HEK293T (cell line): ENCODE results near the gene RALGPS2.

Source experiments
- ARNT ChIP-seq: fragments of 450-650 bp; IDR thresholded peaks from 2 replicates; pipeline ENCODE4 v1.6.1; 2017; ENCODE audit warnings: mild to moderate bottlenecking
- BHLHE40 ChIP-seq: fragments of 450-650 bp; IDR thresholded peaks from 2 replicates; pipeline ENCODE4 v1.6.1; 2016; ENCODE audit warnings: mild to moderate bottlenecking, moderate library complexity, borderline replicate concordance
- CTBP1 ChIP-seq: fragments of 450-650 bp; IDR thresholded peaks from 2 replicates; pipeline ENCODE4 v1.6.1; 2016; ENCODE audit warnings: borderline replicate concordance
- ELF4 ChIP-seq: fragments of 450-650 bp; IDR thresholded peaks from 2 replicates; pipeline ENCODE4 v1.6.1; 2017; ENCODE audit warnings: antibody characterized with exemption
- FOXA1 ChIP-seq: fragments of 450-650 bp; IDR thresholded peaks from 2 replicates; pipeline ENCODE4 v1.6.1; 2016; ENCODE audit warnings: mild to moderate bottlenecking
- FOXK2 ChIP-seq: fragments of 450-650 bp; IDR thresholded peaks from 2 replicates; pipeline ENCODE4 v1.6.1; 2016; ENCODE audit warnings: mild to moderate bottlenecking
- FOXM1 ChIP-seq: fragments of 450-650 bp; IDR thresholded peaks from 2 replicates; pipeline ENCODE4 v1.6.1; 2017; ENCODE audit warnings: mild to moderate bottlenecking, borderline replicate concordance
- LEF1 ChIP-seq: fragments of 450-650 bp; IDR thresholded peaks from 2 replicates; pipeline ENCODE4 v1.6.1; 2017; ENCODE audit warnings: mild to moderate bottlenecking, borderline replicate concordance
- NFRKB ChIP-seq: fragments of 450-650 bp; IDR thresholded peaks from 2 replicates; pipeline ENCODE4 v1.6.1; 2016; ENCODE audit warnings: mild to moderate bottlenecking, moderate library complexity
- SP1 ChIP-seq: fragments of 450-650 bp; IDR thresholded peaks from 2 replicates; pipeline ENCODE4 v1.6.1; 2017
- SUZ12 ChIP-seq: fragments of 450-650 bp; IDR thresholded peaks from 2 replicates; pipeline ENCODE4 v1.6.1; 2016; ENCODE audit warnings: mild to moderate bottlenecking
- TARDBP ChIP-seq: fragments of 450-650 bp; IDR thresholded peaks from 2 replicates; pipeline ENCODE4 v1.6.1; 2016
- ZNF384 ChIP-seq: fragments of 450-650 bp; IDR thresholded peaks from 2 replicates; pipeline ENCODE4 v1.6.1; 2016
- TF ChIP-seq, protein P1 (sequence below): fragments of 450-650 bp; IDR thresholded peaks from 2 replicates; pipeline ENCODE4 v1.6.1; 2016

DNA sequence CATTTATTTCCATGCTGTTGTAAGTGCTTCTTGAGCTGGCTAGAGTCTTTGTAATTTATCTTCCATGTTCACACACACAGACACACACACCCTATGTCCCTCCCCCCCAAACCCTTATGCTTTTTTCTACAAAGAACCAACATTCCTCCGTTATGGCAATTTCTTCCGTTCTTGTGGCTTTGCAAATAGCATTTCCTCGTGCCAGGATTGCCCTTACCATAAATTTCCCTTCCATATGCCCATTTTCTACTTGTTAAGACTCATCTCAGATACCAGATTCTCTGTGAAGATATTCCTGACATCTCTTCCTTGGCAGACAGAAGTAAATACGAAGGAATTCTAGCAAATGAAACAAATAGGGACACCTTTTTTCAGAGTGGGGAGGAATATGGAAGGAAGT is 26.0 kb downstream of the RALGPS2 start:
- no peak for TF ChIP-seq FOXK2
- TF ChIP-seq, protein P1, sequence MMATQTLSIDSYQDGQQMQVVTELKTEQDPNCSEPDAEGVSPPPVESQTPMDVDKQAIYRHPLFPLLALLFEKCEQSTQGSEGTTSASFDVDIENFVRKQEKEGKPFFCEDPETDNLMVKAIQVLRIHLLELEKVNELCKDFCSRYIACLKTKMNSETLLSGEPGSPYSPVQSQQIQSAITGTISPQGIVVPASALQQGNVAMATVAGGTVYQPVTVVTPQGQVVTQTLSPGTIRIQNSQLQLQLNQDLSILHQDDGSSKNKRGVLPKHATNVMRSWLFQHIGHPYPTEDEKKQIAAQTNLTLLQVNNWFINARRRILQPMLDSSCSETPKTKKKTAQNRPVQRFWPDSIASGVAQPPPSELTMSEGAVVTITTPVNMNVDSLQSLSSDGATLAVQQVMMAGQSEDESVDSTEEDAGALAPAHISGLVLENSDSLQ, result no peak
- no peak for TF ChIP-seq FOXM1
- TF ChIP-seq ZNF384, result no peak
- no peak for TF ChIP-seq ELF4
- no peak for TF ChIP-seq NFRKB
- no peak for TF ChIP-seq FOXA1
- TF ChIP-seq TARDBP, result no peak
- no peak for TF ChIP-seq LEF1
- TF ChIP-seq ARNT, result no peak
- TF ChIP-seq BHLHE40, result no peak
- no peak for TF ChIP-seq CTBP1
- no peak for TF ChIP-seq SP1
- no peak for TF ChIP-seq SUZ12
